Measurements from ENCODE around the gene B9D2.

B9D2 gene

GRCh38 chr19:41369769-41370168 lies 5.8 kb upstream of the B9D2 start:
- TF ChIP-seq GATA2 (IDR thresholded peaks at IDR 0.05; ENCODE audit: low read depth, low read length) (no peak), GATA3 (IDR thresholded peaks at IDR 0.05; ENCODE audit: low read depth, low read length) (no peak)

GRCh38 chr19:41367848-41368301 lies 3.9 kb upstream of the B9D2 start:
- TF ChIP-seq GATA2 (IDR thresholded peaks at IDR 0.05; ENCODE audit: low read depth, low read length) (no peak), GATA3 (IDR thresholded peaks at IDR 0.05; ENCODE audit: low read depth, low read length) (no peak)

- no peak for TF ChIP-seq GATA3 (IDR thresholded peaks at IDR 0.05; ENCODE audit: low read depth, low read length)
- TF ChIP-seq GATA2 (IDR thresholded peaks at IDR 0.05; ENCODE audit: low read depth, low read length), result no peak
Measured at GRCh38 chr19:41366089-41366488, 2.1 kb upstream of the B9D2 start.

GRCh38 chr19:41364524-41365391 lies 809 bp upstream of the B9D2 start:
- TF ChIP-seq GATA2 (IDR thresholded peaks at IDR 0.05; ENCODE audit: low read depth, low read length) (no peak), GATA3 (IDR thresholded peaks at IDR 0.05; ENCODE audit: low read depth, low read length) (no peak)

GRCh38 chr19:41363371-41363752 lies 587 bp downstream of the B9D2 start:
- TF ChIP-seq GATA2 (IDR thresholded peaks at IDR 0.05; ENCODE audit: low read depth, low read length) (no peak), GATA3 (IDR thresholded peaks at IDR 0.05; ENCODE audit: low read depth, low read length) (no peak)

GRCh38 chr19:41362143-41362847 lies 1.7 kb downstream of the B9D2 start:
- TF ChIP-seq GATA3 (IDR thresholded peaks at IDR 0.05; ENCODE audit: low read depth, low read length) (no peak), GATA2 (IDR thresholded peaks at IDR 0.05; ENCODE audit: low read depth, low read length) (no peak)

GRCh38 chr19:41359741-41360140 lies 4.2 kb downstream of the B9D2 start:
- TF ChIP-seq GATA2 (IDR thresholded peaks at IDR 0.05; ENCODE audit: low read depth, low read length) (no peak), GATA3 (IDR thresholded peaks at IDR 0.05; ENCODE audit: low read depth, low read length) (no peak)

- no peak for TF ChIP-seq GATA3 (IDR thresholded peaks at IDR 0.05; ENCODE audit: low read depth, low read length)
- no peak for TF ChIP-seq GATA2 (IDR thresholded peaks at IDR 0.05; ENCODE audit: low read depth, low read length)
Measured at GRCh38 chr19:41357746-41358145, 6.2 kb downstream of the B9D2 start.

GRCh38 chr19:41356984-41357739 lies 6.8 kb downstream of the B9D2 start:
- no peak for TF ChIP-seq GATA2 (IDR thresholded peaks at IDR 0.05; ENCODE audit: low read depth, low read length)
- TF ChIP-seq GATA3 (IDR thresholded peaks at IDR 0.05; ENCODE audit: low read depth, low read length), result no peak

- TF ChIP-seq GATA3 (IDR thresholded peaks at IDR 0.05; ENCODE audit: low read depth, low read length) (no peak), GATA2 (IDR thresholded peaks at IDR 0.05; ENCODE audit: low read depth, low read length) (no peak)
Measured at GRCh38 chr19:41355802-41356201, 8.1 kb downstream of the B9D2 start.

GRCh38 chr19:41355035-41355434 lies 8.9 kb downstream of the B9D2 start:
- TF ChIP-seq GATA3 (IDR thresholded peaks at IDR 0.05; ENCODE audit: low read depth, low read length) (no peak), GATA2 (IDR thresholded peaks at IDR 0.05; ENCODE audit: low read depth, low read length) (no peak)

- no peak for TF ChIP-seq GATA3 (IDR thresholded peaks at IDR 0.05; ENCODE audit: low read depth, low read length)
- no peak for TF ChIP-seq GATA2 (IDR thresholded peaks at IDR 0.05; ENCODE audit: low read depth, low read length)
Measured at GRCh38 chr19:41354343-41354953, 9.5 kb downstream of the B9D2 start.

GRCh38 chr19:41353466-41354342 lies 10.2 kb downstream of the B9D2 start, which contains the start of gene TGFB1:
Gene TGFB1 (minus strand): TSS chr19:41353922. CDS start chr19:41353044, 878 bp downstream.
- TF ChIP-seq GATA2 (IDR thresholded peaks at IDR 0.05; ENCODE audit: low read depth, low read length), result no peak
- TF ChIP-seq GATA3 (IDR thresholded peaks at IDR 0.05; ENCODE audit: low read depth, low read length), result no peak
